NCI-H2171 (cell line): ENCODE measurements around the gene LPP.

Source experiments
- DNase-seq: peaks from one replicate; lab custom pipeline; 2025; lab: John Stamatoyannopoulos, UW

The LPP gene

GRCh38 chr3:188248036-188248561 lies 94.1 kb downstream of the LPP start:
- DNase-seq = no peak

- no peak for DNase-seq
These were observed 99.3 kb downstream of the LPP start for GRCh38 chr3:188253123-188253793.

GRCh38 chr3:188253800-188254452 lies 100.0 kb downstream of the LPP start:
- no peak for DNase-seq

GRCh38 chr3:188254520-188255070 lies 100.6 kb downstream of the LPP start:
- no peak for DNase-seq

DNA sequence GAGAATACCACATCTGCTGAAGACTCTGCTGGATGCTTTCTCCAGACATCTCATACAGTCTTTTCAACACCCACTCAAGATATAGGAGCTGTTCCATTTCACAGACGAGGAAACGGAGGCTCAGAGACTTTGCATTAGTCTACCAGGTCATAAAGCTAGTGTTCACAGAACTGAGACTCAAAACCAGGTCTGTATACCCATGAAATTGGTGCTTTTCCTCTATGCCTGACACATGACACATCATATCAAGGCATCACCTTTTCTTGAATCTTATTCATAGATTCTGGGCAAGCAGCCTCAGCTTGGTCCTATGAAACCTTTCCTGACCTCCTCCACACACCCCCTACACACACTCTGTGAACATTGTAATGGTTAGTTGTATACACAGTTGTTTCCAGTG lies 101.2 kb downstream of the LPP start:
- DNase-seq = no peak

- DNase-seq = no peak
These were observed 102.8 kb downstream of the LPP start for GRCh38 chr3:188256758-188257157.

- no peak for DNase-seq
These were observed 103.5 kb downstream of the LPP start for GRCh38 chr3:188257384-188258026.

DNA sequence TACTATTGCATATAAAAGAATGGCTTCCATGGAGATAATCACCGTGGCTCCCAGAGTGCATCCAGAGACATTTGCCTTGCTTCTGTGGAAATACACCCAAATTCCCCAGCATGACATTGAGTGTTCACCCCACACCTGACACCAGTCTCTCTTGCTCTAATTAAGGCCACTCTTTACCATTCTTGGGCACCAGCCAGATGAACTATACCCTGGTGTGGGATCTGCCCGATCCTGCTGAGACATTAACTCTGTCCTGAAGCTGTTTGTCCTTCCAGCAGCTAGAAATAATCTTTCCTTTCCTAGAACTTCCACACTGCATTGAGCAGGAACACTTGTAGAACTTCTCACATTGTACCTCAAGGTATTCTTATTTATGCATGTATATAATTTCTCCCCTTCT lies 105.2 kb downstream of the LPP start:
- no peak for DNase-seq

DNA sequence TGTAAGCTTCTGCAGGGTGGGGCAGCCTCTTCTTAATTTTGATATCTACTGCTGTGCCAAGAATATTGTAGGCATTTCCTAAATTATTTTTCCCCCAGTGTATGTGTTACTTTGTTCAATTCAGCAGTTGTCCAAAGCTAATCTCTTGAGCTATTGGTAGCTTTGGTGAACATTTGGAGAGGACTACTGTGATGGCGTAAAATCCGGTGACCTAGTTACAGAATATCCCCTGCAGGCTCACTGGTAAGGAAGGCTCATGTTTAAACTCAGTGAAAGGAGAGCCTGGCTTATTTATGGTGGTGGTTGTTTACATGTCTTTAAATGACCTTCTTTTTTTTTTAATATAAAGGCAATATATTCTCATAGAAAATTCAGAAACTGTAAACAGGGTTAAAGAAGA lies 105.6 kb downstream of the LPP start:
- no peak for DNase-seq

- DNase-seq = no peak
These were observed 107.1 kb downstream of the LPP start for GRCh38 chr3:188261011-188261410.

GRCh38 chr3:188262488-188262887 lies 108.5 kb downstream of the LPP start:
- DNase-seq = no peak

DNA sequence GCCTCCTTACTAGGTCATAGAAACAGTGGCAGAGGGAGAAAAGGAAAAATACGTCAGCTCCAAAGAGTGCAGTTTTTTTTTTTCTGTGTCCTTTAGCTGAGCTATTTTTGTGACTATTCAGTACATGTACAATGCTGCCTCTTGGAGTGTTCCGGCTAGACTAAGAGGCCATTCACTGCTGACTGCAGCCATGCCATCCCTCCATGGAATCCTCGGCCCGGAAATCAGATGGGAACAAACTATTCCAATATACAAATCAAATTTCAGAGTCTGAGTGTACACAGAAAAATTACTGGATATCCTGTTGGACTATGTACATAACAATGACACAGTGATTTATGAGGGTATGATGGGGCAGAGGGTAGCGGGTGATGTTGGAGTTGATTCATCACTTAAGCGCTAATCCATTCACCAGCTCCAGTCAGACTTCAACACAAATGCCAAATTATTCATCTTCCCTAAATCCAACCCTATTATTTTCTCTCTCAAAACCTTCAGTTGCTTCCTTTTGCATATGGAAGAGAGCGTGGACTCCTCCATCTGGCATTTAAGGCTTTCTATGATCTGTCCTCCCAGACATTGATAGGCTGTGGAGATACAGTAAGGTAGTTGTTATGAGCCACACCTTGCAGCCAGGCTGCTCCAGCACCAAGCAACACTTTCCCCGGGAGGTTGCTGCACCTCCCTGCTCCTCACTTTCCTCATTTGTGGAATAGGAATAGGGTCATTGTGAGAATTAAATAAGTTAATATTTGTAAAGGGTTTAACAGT lies 109.1 kb downstream of the LPP start:
- DNase-seq = no peak

GRCh38 chr3:188264226-188265207 lies 110.6 kb downstream of the LPP start:
- DNase-seq = no peak

- DNase-seq = no peak
These were observed 112.8 kb downstream of the LPP start for GRCh38 chr3:188266562-188267274.

DNA sequence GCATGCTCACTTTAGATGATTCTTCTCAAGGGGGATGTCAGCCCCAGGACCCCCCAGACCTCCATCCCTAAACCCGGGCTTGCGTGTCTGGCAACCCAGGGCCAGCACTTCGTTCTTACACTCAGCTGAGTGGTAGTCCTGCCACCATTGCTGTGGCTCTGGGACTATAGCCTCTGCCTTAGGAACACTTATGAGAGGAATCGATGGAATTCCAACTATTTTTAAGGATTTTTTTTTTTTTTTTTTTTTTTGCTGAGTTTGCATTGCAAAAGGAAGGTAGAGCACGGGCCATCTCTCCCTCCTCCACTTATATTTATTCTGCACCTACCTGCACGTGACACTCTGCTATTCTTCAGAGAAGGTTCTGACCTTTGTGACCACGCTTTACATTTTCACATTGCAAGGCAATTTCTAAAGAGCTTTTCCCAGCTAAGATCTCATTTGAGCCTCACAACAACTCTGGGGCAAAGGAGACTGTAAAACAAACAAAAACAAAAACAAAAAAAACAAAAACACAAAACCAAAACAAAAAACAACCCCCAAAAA lies 113.9 kb downstream of the LPP start:
- DNase-seq = no peak

DNA sequence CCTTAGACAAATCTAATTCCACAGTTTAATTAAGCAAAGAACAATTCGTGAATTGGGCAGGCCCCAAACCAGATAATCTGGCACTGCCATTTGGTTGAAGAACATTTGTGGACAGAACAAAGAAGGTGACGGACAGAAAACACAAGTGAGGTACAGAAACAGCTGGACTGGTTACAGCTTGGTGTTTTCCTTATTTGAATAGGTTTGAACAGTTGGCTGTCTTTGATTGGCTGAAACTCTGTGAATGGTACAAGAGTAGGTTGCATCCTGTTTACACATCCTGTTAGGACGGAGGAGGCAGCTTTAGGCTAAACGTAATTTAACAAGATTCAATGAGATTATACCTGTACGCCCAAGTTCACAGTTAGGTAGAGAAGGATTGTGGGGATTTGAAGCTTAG lies 114.4 kb downstream of the LPP start:
- DNase-seq = no peak

DNA sequence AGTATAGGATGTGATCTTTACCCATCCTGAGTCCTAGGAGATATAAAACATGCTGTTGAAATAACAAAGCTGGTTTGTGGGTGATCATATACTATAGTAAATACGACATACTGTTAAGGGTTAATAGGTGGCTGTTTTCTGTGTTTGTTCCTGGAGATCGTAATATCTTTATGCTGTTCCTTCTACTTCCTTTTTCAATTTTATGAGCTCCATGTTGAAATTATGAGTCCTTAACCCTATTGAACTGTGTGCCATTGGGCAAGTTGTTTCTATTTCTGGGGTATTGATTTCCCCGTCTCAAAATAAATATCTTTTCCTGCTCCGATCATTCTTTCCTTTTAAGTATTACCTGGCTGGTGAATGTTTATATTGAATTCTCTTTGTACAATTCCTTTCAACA lies 115.1 kb downstream of the LPP start:
- DNase-seq = no peak

DNA sequence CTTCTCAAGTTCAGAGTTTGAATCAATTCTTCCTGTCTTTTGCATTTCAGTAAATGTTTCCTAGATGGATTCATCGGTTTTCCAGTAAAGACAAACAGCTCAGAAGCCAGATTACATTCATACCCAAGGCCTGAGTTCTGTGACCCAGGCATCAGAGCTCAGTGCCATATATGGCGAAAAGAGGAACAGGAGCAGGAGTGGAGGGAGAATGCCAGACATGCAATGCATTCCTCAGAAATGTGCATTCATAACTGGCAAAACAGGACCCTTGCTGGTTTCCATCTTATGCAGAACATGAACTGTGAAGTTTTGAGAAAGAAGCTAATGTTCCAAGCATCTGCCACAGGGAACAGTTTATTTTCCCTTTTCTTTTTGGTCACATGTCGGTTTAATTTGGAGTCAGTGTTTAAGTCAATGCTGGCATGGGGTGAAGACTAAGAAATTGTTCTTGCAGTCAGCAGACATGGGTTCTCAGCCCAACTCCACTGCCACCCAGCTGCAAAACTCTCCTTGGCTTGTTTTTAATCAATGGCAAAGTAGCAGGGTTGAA lies 116.5 kb downstream of the LPP start:
- no peak for DNase-seq

- DNase-seq = no peak
These were observed 117.4 kb downstream of the LPP start for GRCh38 chr3:188271226-188271914.
